NB4 (cell line): ENCODE results near the gene FBXW11.
A peak's percentile ranks its signal among the peaks of the same experiment; 100 is the strongest.

ENCODE experiments used
- DNase-seq: peaks from one replicate; pipeline ENCODE4 v3.0.0; 2010; ENCODE audit warnings: low read depth
- H3K4me3 ChIP-seq: one replicate; pipeline ENCODE4 v1.5.1; 2011; ENCODE audit warnings: mild to moderate bottlenecking, low read depth, low read length, moderate library complexity
- MAX ChIP-seq: IDR thresholded peaks from 2 replicates; pipeline ENCODE4 v1.6.1; 2011; ENCODE audit warnings: low read depth, low read length
- MYC ChIP-seq: IDR thresholded peaks from 2 replicates; pipeline ENCODE4 v1.6.1; 2011; ENCODE audit warnings: low read depth, low read length
- POLR2A ChIP-seq: IDR thresholded peaks from 2 replicates; pipeline ENCODE4 v1.6.1; 2011; ENCODE audit warnings: mild to moderate bottlenecking; ENCODE audit not compliant: insufficient read length; ENCODE audit errors: extremely low read depth
- TF ChIP-seq, protein P1 (sequence below): IDR thresholded peaks from one replicate; pipeline ENCODE4 v1.5.1; 2012; ENCODE audit warnings: low read depth, low read length

Gene FBXW11

GRCh38 chr5:172006321-172007174, at the start of gene FBXW11:
TSS of gene FBXW11 (minus strand) at chr5:172006638. CDS start at chr5:172006502, 136 bp downstream.
- TF ChIP-seq MAX (peak; percentile 64; the same call in 1 of the 2 replicates), MYC (no peak), POLR2A (peak; percentile 85)
- peak within 1 kb of the TSS; percentile 90 for H3K4me3 ChIP-seq
- DNase-seq = peak; percentile 96

- H3K4me3 ChIP-seq = no peak overlapping the region
- TF ChIP-seq, protein P1, sequence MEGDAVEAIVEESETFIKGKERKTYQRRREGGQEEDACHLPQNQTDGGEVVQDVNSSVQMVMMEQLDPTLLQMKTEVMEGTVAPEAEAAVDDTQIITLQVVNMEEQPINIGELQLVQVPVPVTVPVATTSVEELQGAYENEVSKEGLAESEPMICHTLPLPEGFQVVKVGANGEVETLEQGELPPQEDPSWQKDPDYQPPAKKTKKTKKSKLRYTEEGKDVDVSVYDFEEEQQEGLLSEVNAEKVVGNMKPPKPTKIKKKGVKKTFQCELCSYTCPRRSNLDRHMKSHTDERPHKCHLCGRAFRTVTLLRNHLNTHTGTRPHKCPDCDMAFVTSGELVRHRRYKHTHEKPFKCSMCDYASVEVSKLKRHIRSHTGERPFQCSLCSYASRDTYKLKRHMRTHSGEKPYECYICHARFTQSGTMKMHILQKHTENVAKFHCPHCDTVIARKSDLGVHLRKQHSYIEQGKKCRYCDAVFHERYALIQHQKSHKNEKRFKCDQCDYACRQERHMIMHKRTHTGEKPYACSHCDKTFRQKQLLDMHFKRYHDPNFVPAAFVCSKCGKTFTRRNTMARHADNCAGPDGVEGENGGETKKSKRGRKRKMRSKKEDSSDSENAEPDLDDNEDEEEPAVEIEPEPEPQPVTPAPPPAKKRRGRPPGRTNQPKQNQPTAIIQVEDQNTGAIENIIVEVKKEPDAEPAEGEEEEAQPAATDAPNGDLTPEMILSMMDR = no peak
- no peak for TF ChIP-seq MAX
- no peak for DNase-seq
Measured at GRCh38 chr5:172055996-172056395, 49.6 kb upstream of the FBXW11 start.

DNA sequence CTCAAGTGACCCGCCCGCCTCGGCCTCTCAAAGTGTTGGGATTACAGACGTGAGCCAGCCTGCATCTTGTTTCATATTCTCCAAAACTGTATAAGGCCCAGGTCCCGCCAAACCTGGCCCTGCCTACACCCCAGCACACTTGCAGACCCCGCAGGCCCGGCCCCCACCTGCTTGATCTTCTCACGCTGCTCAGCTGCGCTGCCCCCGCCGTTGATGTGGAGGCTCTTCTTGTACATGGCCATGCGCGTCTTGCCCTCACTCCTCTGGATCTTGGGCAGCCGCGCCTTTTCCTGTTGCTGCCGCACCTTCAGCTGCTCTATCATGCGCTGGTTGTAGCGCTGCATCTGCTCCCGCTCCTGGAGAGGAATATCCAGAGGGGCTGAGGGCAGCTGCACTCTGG, 49.0 kb upstream of the FBXW11 start:
- no peak for TF ChIP-seq MAX
- TF ChIP-seq POLR2A = no peak
- no peak for TF ChIP-seq MYC
- TF ChIP-seq, protein P1 = no peak
- DNase-seq = no peak
- H3K4me3 ChIP-seq = no peak overlapping the region

DNA sequence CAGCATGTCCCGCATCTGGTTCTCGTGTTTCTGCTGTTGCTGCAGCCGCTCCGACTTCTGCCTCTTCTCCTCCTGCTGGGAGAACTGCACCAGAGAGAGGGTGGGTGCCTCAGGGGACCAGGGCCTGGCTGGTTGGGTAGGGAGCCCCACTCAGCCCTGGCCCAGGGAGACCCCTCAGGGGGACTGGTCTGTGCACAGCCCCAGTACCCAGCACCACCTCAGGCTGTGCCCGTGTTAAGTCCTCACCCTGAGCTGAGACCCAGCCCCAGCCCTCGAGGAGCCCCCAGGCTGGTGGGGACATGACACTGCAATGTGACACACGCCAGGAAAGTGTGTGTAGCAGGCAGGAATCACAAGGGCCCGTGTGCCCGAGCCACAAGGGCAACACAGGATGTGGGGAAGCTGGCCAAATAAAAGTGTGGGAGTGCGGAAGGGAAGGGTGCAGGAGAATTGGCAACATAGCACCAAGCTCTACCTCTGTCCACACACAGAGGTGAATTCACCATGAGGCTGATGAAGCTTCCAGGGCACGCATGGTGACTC, 48.2 kb upstream of the FBXW11 start:
- TF ChIP-seq POLR2A (no peak), MAX (no peak), MYC (no peak)
- TF ChIP-seq, protein P1 = no peak
- no peak overlapping the region for H3K4me3 ChIP-seq
- no peak for DNase-seq

- no peak overlapping the region for H3K4me3 ChIP-seq
- DNase-seq = no peak
- TF ChIP-seq, protein P1 = no peak
- TF ChIP-seq MYC (no peak), POLR2A (no peak), MAX (no peak)
Measured at GRCh38 chr5:172052450-172053236, 46.2 kb upstream of the FBXW11 start.
